ENCODE data around the gene PANK3.
"Not testable (repeated sequence)": the region's sequence is repeated elsewhere in the genome, so short reads cannot be mapped to it uniquely, and the experiment has no call there.

The PANK3 gene

GRCh38 chr5:168587987-168588386 lies 8.8 kb upstream of the PANK3 start:
- TF ChIP-seq FOXA1 (IDR thresholded peaks at IDR 0.05) (no peak), SP1 (IDR thresholded peaks at IDR 0.05) (no peak), L3MBTL2 (conservative IDR thresholded peaks at IDR 0.05) (no peak), FOXK2 (IDR thresholded peaks at IDR 0.05) (no peak), FOXM1 (IDR thresholded peaks at IDR 0.05; ENCODE audit: borderline replicate concordance) (no peak), HDGF (IDR thresholded peaks at IDR 0.05; ENCODE audit: borderline replicate concordance) (no peak), ELF4 (IDR thresholded peaks at IDR 0.05) (no peak), LEF1 (IDR thresholded peaks at IDR 0.05; ENCODE audit: borderline replicate concordance) (no peak)
- CTCF ChIA-PET: interaction anchor here (0.7 kb wide), 1 partner anchor 718 kb away, joined by 7 read pairs; no protein-coding TSS in a partner anchor
- no peak for DNase-seq (ENCODE audit: extremely low spot score)
- POLR2A ChIA-PET: interaction anchor here (4.9 kb wide), 1 partner anchor 8 kb away, joined by 28 read pairs; the partner anchor contains the start of gene PANK3

- ChIA-PET POLR2A (no interaction called here), CTCF (no interaction called here)
- TF ChIP-seq L3MBTL2 (conservative IDR thresholded peaks at IDR 0.05): no peak
- no peak for TF ChIP-seq HDGF (IDR thresholded peaks at IDR 0.05; ENCODE audit: borderline replicate concordance)
- no peak for TF ChIP-seq ZNF384 (IDR thresholded peaks at IDR 0.05)
- TF ChIP-seq TARDBP (IDR thresholded peaks at IDR 0.05): no peak
- TF ChIP-seq ARNT (IDR thresholded peaks at IDR 0.05): no peak
- no peak for TF ChIP-seq SP1 (IDR thresholded peaks at IDR 0.05)
- no peak for DNase-seq (ENCODE audit: extremely low spot score)
These were observed 6.1 kb upstream of the PANK3 start for GRCh38 chr5:168585119-168585856.

- CTCF ChIA-PET: no interaction called here
- DNase-seq (ENCODE audit: extremely low spot score): no peak
- TF ChIP-seq HDGF (IDR thresholded peaks at IDR 0.05; ENCODE audit: borderline replicate concordance) (no peak), FOXA1 (IDR thresholded peaks at IDR 0.05) (no peak), ARNT (IDR thresholded peaks at IDR 0.05) (no peak), PKNOX1 (IDR thresholded peaks at IDR 0.05) (no peak), FOXK2 (IDR thresholded peaks at IDR 0.05) (no peak), BHLHE40 (IDR thresholded peaks at IDR 0.05; ENCODE audit: borderline replicate concordance) (no peak), LEF1 (IDR thresholded peaks at IDR 0.05; ENCODE audit: borderline replicate concordance) (no peak), SP1 (IDR thresholded peaks at IDR 0.05) (no peak), L3MBTL2 (conservative IDR thresholded peaks at IDR 0.05) (no peak), NFRKB (IDR thresholded peaks at IDR 0.05) (no peak), TARDBP (IDR thresholded peaks at IDR 0.05) (no peak), SUZ12 (IDR thresholded peaks at IDR 0.05) (no peak), FOXM1 (IDR thresholded peaks at IDR 0.05; ENCODE audit: borderline replicate concordance) (no peak)
- POLR2A ChIA-PET: no interaction called here
These were observed 4.7 kb upstream of the PANK3 start for GRCh38 chr5:168583742-168584482.

GRCh38 chr5:168580814-168581469 lies 1.8 kb upstream of the PANK3 start:
- DNase-seq (ENCODE audit: extremely low spot score); CTCF ChIA-PET: not testable (repeated sequence)
- POLR2A ChIA-PET: interaction anchor here (1.2 to 1.9 kb wide), 2 partner anchors 9 to 29 kb away, joined by 3 to 28 read pairs; no protein-coding TSS in a partner anchor

GRCh38 chr5:168580227-168580508 lies 1.0 kb upstream of the PANK3 start:
- POLR2A ChIA-PET: interaction anchor here (0.8 to 1.9 kb wide), 11 partner anchors 10 to 185 kb away, joined by 3 to 28 read pairs (median 4); no protein-coding TSS in a partner anchor
- TF ChIP-seq TARDBP (IDR thresholded peaks at IDR 0.05): no peak
- TF ChIP-seq NFRKB (IDR thresholded peaks at IDR 0.05): no peak
- TF ChIP-seq L3MBTL2 (conservative IDR thresholded peaks at IDR 0.05): peak; percentile 63
- TF ChIP-seq LEF1 (IDR thresholded peaks at IDR 0.05; ENCODE audit: borderline replicate concordance): no peak
- no peak for TF ChIP-seq ARNT (IDR thresholded peaks at IDR 0.05)
- no peak for DNase-seq (ENCODE audit: extremely low spot score)
- CTCF ChIA-PET: no interaction called here

GRCh38 chr5:168579488-168580226 lies 489 bp upstream of the PANK3 start:
- POLR2A ChIA-PET: interaction anchor here (0.6 to 1.9 kb wide), 14 partner anchors 11 to 1006 kb away, joined by 3 to 28 read pairs (median 4); no protein-coding TSS in a partner anchor
- CTCF ChIA-PET: no interaction called here
- peak; percentile 99 for DNase-seq (ENCODE audit: extremely low spot score)
- TF ChIP-seq SUZ12 (IDR thresholded peaks at IDR 0.05) (no peak; the same call in 1 of the 2 replicates), PKNOX1 (IDR thresholded peaks at IDR 0.05) (peak; percentile 74), TARDBP (IDR thresholded peaks at IDR 0.05) (no peak), FOXK2 (IDR thresholded peaks at IDR 0.05) (no peak), BHLHE40 (IDR thresholded peaks at IDR 0.05; ENCODE audit: borderline replicate concordance) (no peak), SP1 (IDR thresholded peaks at IDR 0.05) (no peak), FOXA1 (IDR thresholded peaks at IDR 0.05) (no peak), ZNF384 (IDR thresholded peaks at IDR 0.05) (no peak), ELF4 (IDR thresholded peaks at IDR 0.05) (peak; percentile 61), HDGF (IDR thresholded peaks at IDR 0.05; ENCODE audit: borderline replicate concordance) (peak; percentile 97; the same call in 1 of the 2 replicates), L3MBTL2 (conservative IDR thresholded peaks at IDR 0.05) (no peak), NFRKB (IDR thresholded peaks at IDR 0.05) (peak; percentile 37; the same call in 1 of the 2 replicates), CTBP1 (IDR thresholded peaks at IDR 0.05; ENCODE audit: borderline replicate concordance) (no peak), ARNT (IDR thresholded peaks at IDR 0.05) (no peak), LEF1 (IDR thresholded peaks at IDR 0.05; ENCODE audit: borderline replicate concordance) (no peak; the same call in 1 of the 2 replicates), FOXM1 (IDR thresholded peaks at IDR 0.05; ENCODE audit: borderline replicate concordance) (peak; percentile 96)

Measured in HEK293T (cell line).